ENCODE results near the gene HMX1. TPM values are rescaled to one million over a fixed set of nuclear protein-coding genes. Genes with fewer than 3 reads are reported as not detected.

Gene HMX1
- total RNA-seq, 1 donor from 2014 or later, result not detected

GRCh38 chr4:8893624-8894423, 22.2 kb upstream of the HMX1 start:
- intact Hi-C loops (cut with micrococcal nuclease), result loop anchor here (1.0 kb wide), 1 partner anchor 35 kb away; no protein-coding TSS in a partner anchor

DNA sequence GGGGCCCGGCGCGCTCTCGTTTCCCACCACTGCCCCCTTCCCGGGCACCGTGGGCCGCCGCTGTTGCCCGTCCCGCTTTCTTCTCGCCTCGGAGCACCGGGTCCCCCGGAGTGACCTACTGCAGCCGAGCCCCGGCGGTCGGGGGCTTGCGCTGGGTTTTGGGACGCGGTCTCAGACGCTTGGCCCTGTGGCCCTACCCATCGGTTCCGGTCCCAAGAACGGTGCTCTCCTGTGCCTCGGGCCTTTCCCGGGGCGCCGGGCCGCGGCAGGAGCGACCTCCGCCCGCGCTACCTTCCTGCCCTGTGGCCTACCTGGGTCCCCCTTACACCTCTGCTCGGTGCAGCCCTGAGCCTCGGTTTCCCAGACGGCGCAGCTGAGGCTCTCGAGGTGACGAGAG, 21.6 kb upstream of the HMX1 start:
- intact Hi-C loops (cut with micrococcal nuclease), result loop anchor here (1.0 kb wide), 1 partner anchor 34 kb away; no protein-coding TSS in a partner anchor

DNA sequence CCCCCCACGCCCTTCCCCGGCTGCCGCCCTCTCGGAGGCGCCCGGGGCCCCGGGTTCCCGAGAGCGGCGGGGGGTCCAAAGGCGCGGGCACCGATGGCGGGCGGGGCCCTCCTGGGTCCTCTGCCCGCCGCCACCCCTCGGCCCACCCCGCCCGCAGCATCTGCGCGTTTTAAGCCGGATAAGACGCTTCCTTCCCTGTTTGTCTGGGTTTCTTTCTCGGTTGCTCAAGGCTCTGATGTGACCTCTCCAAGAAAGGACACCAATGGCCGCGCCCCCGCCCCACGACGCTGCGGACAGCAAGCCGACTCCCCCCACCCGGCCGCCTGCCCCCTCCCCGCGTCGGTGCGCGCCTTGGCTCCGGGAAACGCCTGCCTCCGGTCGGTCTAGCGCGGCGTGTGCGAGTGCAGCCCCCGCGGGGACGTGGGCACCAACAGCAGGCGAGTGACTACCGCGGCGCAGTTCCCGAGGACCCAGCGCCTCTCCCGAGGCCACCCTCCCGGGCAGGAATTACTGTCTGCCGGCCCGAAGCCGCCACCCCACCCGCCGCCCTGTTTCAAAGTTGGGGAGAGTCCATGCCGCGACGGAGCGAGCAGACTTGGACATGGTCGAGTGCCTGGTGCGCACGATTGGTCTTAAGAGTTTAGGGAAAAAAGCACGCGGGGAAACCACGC, 21.1 kb upstream of the HMX1 start:
- intact Hi-C loops (cut with micrococcal nuclease), result loop anchor here (1.0 kb wide), 1 partner anchor 33 kb away; no protein-coding TSS in a partner anchor

- intact Hi-C loops (cut with micrococcal nuclease), result no loop called here
These were observed 20.3 kb upstream of the HMX1 start for GRCh38 chr4:8891646-8892555.

- intact Hi-C loops (cut with micrococcal nuclease), result no loop called here
These were observed 19.6 kb upstream of the HMX1 start for GRCh38 chr4:8891255-8891645.

GRCh38 chr4:8888856-8889255, 17.2 kb upstream of the HMX1 start:
- intact Hi-C loops (cut with micrococcal nuclease), result no loop called here

GRCh38 chr4:8886612-8887406, 15.2 kb upstream of the HMX1 start:
- intact Hi-C loops (cut with micrococcal nuclease), result no loop called here

DNA sequence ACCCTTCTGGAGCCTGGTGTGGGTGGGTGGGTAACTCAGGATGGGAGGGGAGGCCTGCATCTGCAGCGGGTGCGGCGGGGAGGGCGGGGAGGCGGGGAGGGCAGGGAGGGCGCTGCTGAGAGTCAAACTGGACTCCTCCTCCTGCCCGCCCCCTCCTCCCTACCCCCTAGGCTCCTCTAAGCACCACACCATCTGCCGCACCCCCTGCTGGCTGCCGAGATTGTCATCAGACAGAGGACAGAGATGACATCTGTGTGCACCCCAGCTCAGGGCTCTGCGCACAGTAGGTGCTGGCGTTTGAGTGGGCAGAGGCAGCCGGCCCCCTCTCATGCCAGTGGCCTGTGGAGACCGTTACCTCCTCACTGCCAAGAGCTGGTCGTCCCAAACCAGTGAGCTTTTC, 10.6 kb upstream of the HMX1 start:
- intact Hi-C loops (cut with micrococcal nuclease), result no loop called here

DNA sequence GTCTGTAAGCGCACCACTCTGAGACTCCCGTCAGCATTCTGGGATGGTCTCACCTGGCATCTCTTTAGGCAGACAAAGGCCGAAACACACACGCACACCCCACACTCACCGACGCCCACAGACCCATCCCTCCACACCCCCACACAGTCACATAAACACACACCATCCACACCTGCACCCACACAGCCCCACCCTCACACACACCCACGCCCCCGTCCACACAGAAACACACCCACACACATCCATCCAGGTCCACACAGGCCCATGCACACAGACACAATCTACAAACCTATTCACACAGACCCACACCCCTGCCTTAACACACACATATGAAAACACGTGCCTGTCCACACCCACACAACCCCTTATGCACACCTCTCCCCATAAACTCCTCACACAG, 9.2 kb upstream of the HMX1 start:
- intact Hi-C loops (cut with micrococcal nuclease), result no loop called here

- intact Hi-C loops (cut with micrococcal nuclease), result no loop called here
These were observed 7.9 kb upstream of the HMX1 start for GRCh38 chr4:8879574-8879973.

GRCh38 chr4:8878421-8878820, 6.8 kb upstream of the HMX1 start:
- intact Hi-C loops (cut with micrococcal nuclease), result no loop called here

GRCh38 chr4:8877780-8878040, 6.1 kb upstream of the HMX1 start:
- intact Hi-C loops (cut with micrococcal nuclease), result no loop called here

DNA sequence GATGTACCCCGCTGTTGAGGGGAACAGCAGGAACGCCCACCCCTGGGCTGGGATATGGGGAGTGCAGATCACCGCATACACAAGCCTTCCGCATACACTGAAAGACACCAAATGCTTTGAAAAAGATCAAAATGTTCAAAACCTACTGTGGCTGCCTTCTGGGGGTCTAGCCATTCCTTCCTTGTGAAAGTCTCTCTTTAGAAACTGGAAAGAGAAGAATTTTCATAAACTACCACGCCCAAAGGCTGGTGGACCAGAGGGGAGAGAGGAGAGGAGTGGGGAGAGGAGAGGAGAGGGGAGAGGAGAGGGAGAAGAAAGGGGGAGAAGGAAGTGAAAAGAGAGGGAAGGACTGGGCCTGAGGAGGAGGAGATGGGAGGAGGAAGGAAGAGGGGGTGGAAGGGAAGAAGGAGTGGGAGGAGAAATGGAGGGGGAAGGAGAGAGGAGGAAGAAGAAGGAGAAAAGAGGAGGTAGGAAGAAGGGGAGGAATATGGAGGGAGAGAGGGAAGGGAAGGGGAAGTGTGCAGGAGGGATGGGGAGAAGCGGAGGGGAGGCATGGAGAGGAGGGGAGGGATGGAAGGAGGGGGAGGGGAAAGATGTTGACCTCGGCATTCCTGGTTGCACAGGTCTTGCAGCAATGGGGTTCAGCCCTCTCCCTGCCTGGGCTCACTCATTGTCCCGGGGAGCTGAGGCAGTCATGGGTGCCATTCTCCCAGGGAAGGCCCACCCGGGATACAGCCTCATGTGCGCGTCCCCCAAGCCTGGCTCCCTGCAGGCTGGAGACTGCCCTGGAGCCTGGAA, 5.5 kb upstream of the HMX1 start:
- intact Hi-C loops (cut with micrococcal nuclease), result no loop called here

DNA sequence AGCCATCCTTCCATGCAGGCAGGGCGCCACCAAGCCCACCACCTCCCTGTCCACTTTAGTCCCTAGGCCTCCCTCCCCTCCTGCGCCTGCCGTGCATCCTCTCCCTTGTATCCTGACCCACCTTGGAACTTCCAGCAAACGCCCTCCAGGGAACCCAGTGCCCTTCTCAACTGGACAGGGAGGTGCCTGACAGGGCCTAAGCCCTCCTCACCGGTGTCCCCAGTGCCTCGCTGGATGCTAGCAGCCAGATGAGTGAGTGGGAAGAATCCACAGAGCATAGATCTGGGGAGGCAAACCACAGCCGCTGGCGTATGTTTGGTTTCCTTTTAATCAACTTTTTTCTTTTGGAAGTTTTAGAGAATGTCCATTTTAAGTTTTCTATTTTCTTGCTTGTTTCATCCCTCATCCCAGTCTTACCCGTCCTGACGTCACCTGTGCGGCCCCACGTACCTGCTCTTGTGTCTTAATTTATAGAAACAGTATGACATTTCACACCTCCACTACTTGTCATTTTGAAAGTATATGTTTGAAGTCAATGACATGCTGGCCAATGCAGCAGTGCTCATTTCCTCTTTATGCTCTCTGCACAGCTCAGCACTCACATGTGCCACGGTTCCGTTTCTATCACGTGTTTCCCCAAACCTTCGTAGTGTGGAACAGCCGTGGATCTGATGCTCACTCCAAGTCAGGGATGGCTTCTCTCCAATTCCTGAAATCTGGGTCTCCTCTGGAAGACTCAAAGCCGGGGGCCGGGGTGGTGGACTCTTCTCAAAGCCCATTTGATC, 3.4 kb upstream of the HMX1 start:
- intact Hi-C loops (cut with micrococcal nuclease), result no loop called here

GRCh38 chr4:8874003-8874895, 2.6 kb upstream of the HMX1 start:
- intact Hi-C loops (cut with micrococcal nuclease), result no loop called here

DNA sequence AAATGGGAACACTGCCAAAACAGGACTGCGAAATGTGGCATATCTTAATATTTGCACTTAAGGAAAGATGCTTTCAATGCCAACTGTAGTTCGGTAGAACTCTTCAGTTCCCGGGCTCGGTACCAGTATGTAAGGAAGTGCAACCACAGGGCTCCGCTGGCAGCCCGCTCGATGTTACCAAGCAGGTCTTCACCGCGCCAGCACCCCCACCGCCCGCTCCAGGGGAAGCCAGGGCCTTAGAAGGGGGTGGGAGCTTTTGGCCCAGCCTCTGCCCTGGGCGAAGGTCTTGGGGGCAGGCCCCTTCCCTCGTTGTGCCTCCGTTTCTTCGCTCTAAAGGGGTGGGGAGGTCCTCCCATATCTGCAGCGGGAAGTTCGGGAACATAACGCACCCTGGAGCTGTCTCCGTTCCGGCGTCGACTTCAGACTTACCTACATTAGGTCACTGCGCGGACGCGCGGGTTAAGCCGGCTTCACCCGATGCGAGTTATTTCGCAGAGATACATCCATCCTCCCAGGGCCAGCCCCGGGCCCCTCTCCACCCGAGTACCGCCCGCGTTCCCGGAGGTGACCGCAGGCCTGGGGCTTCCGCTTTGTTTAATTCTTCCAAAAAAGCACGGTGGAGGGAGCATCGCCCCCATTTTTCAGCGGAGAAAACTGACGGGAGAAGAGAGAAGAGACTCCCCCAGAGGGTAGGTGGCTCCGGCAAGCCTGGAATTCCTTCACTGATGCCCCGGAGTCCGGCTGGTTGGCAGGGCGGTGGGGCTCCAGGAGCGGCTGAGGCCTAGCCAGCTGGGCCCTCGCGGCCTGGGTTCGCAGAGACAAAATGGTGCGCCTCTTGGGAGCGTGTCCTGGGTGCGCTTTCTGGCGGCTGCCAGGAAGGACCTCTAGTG, 1.0 kb upstream of the HMX1 start:
- intact Hi-C loops (cut with micrococcal nuclease), result no loop called here

DNA sequence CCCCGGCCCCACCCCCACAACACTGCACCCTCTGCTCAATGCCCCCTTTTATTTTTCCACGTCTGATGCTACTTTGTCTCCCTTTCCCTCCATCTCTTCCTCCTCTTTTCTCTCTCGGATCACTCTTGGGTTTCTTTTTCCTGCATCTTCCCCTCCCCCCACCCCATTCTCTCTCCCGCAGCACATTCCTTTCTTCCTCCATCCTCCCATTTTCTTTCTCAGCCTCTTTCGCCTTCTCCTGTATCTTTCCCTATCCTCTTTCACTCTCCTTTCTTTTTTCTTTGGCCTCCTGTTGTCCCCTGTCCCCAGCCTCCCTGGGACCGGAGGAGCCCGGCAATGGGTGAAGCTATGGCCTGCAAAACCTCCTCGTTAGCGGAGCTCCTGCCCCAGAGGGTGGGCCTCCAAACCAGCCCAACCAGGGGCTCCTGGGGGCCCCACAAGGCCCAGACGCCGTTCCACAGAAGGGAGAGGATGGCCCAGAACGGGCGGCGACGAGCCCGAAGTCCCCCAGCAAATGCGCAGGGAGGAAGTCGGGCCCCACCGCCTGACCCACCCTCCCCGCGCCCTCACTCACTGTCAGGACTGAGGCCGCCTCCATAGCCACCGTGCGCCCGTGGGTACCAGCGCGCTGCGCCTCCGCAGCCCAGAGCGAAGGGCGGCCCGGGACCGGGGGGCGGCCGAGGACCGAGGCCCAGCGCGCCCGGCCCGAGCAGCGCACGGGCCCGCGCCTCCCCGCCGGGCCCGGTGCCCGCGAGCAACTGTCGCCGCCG, 807 bp downstream of the HMX1 start:
- intact Hi-C loops (cut with micrococcal nuclease), result no loop called here
